ENCODE measurements around the gene VPS13C.

DNA sequence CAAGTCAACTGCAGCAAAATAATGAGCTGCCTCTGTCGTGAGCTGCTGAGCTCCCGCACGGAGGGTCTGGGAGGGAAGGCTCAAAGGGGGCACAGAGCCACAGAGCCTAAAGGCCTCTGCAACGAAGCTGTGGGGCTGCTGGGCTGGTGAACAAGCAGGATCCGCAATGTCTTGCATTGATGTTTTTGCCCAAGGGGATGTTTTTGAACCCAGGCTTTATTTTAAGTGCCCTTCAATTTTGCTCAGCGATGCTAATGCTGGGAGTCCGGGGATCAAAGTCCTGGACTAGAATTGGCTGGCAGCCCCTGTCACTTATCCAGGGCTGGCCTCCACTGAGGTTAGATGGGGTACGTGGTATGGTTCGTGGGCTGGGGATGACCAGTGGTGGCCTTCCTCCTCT is 240.0 kb downstream of the VPS13C start:
- TF ChIP-seq, protein P1, sequence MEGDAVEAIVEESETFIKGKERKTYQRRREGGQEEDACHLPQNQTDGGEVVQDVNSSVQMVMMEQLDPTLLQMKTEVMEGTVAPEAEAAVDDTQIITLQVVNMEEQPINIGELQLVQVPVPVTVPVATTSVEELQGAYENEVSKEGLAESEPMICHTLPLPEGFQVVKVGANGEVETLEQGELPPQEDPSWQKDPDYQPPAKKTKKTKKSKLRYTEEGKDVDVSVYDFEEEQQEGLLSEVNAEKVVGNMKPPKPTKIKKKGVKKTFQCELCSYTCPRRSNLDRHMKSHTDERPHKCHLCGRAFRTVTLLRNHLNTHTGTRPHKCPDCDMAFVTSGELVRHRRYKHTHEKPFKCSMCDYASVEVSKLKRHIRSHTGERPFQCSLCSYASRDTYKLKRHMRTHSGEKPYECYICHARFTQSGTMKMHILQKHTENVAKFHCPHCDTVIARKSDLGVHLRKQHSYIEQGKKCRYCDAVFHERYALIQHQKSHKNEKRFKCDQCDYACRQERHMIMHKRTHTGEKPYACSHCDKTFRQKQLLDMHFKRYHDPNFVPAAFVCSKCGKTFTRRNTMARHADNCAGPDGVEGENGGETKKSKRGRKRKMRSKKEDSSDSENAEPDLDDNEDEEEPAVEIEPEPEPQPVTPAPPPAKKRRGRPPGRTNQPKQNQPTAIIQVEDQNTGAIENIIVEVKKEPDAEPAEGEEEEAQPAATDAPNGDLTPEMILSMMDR (conservative IDR thresholded peaks at IDR 0.05; ENCODE audit: low read length): no peak
- TF ChIP-seq EZH2phosphoT487 (IDR thresholded peaks at IDR 0.05; ENCODE audit: borderline replicate concordance): no peak
